Stimulated activated CD8-positive, alpha-beta memory T cell treated with anti-CD3 and anti-CD28 coated beads, Interleukin-15, amount 100 ng/mL, for 1 hour (primary cell): ENCODE data around the gene CLSTN1.

Experiments
- DNase-seq: peaks from one replicate; pipeline ENCODE4 v3.0.0-alpha.2; 2020; ENCODE audit warnings: low read depth

Gene CLSTN1

GRCh38 chr1:9850442-9851162 is 26.8 kb upstream of the CLSTN1 start:
- DNase-seq, result no peak

GRCh38 chr1:9849691-9850441 is 26.1 kb upstream of the CLSTN1 start:
- DNase-seq, result no peak

- DNase-seq, result no peak
These were observed 24.3 kb upstream of the CLSTN1 start for GRCh38 chr1:9848022-9848421.

- DNase-seq, result no peak
These were observed 23.5 kb upstream of the CLSTN1 start for GRCh38 chr1:9847269-9847668.

- DNase-seq, result no peak
These were observed 22.9 kb upstream of the CLSTN1 start for GRCh38 chr1:9846611-9847171.

- no peak for DNase-seq
These were observed 22.1 kb upstream of the CLSTN1 start for GRCh38 chr1:9845914-9846313.

GRCh38 chr1:9844756-9845155 is 21.0 kb upstream of the CLSTN1 start:
- no peak for DNase-seq

GRCh38 chr1:9844106-9844505 is 20.3 kb upstream of the CLSTN1 start:
- no peak for DNase-seq

- DNase-seq, result no peak
These were observed 19.8 kb upstream of the CLSTN1 start for GRCh38 chr1:9843576-9843945.

- DNase-seq, result no peak
These were observed 19.2 kb upstream of the CLSTN1 start for GRCh38 chr1:9842781-9843575.

GRCh38 chr1:9842073-9842711 is 18.4 kb upstream of the CLSTN1 start:
- DNase-seq, result no peak

- DNase-seq, result no peak
These were observed 17.7 kb upstream of the CLSTN1 start for GRCh38 chr1:9841460-9841859.

- no peak for DNase-seq
These were observed 16.4 kb upstream of the CLSTN1 start for GRCh38 chr1:9840176-9840575.

- DNase-seq, result no peak
These were observed 15.2 kb upstream of the CLSTN1 start for GRCh38 chr1:9838946-9839345.

- no peak for DNase-seq
These were observed 12.8 kb upstream of the CLSTN1 start for GRCh38 chr1:9836632-9836960.

GRCh38 chr1:9835758-9836631 is 12.2 kb upstream of the CLSTN1 start:
- DNase-seq, result no peak

GRCh38 chr1:9835404-9835757 is 11.6 kb upstream of the CLSTN1 start:
- DNase-seq, result no peak

- no peak for DNase-seq
These were observed 9.9 kb upstream of the CLSTN1 start for GRCh38 chr1:9833632-9834031.

GRCh38 chr1:9827558-9828185 is 3.9 kb upstream of the CLSTN1 start:
- no peak for DNase-seq

GRCh38 chr1:9826616-9827015 is 2.9 kb upstream of the CLSTN1 start:
- DNase-seq, result no peak

- DNase-seq, result no peak
These were observed 2.3 kb upstream of the CLSTN1 start for GRCh38 chr1:9826087-9826486.
